ENCODE data around the gene SMYD5.
"Not testable (repeated sequence)": the region's sequence is repeated elsewhere in the genome, so short reads cannot be mapped to it uniquely, and the experiment has no call there.

Gene SMYD5

GRCh38 chr2:73258186-73258912 lies 44.3 kb downstream of the SMYD5 start:
- H3K27ac ChIP-seq = no peak overlapping the region
- TF ChIP-seq CTCF (IDR thresholded peaks at IDR 0.05) = no peak
- no peak for TF ChIP-seq ZFX (IDR thresholded peaks at IDR 0.05; ENCODE audit: borderline replicate concordance)

- TF ChIP-seq ZFX (IDR thresholded peaks at IDR 0.05; ENCODE audit: borderline replicate concordance) (no peak), CTCF (IDR thresholded peaks at IDR 0.05) (no peak)
- no peak overlapping the region for H3K27ac ChIP-seq
Observed at GRCh38 chr2:73258913-73259215, 44.8 kb downstream of the SMYD5 start.

- TF ChIP-seq CTCF (IDR thresholded peaks at IDR 0.05) = no peak
- TF ChIP-seq ZFX (IDR thresholded peaks at IDR 0.05; ENCODE audit: borderline replicate concordance) = no peak
Observed at GRCh38 chr2:73259276-73259675, 45.2 kb downstream of the SMYD5 start.

GRCh38 chr2:73259704-73260337 lies 45.8 kb downstream of the SMYD5 start:
- no peak overlapping the region for H3K27ac ChIP-seq
- TF ChIP-seq ZFX (IDR thresholded peaks at IDR 0.05; ENCODE audit: borderline replicate concordance) (no peak), CTCF (IDR thresholded peaks at IDR 0.05) (no peak)

More at GRCh38 chr2:73259276-73259675, 45.2 kb downstream of the SMYD5 start:
- no peak overlapping the region for H3K27ac ChIP-seq

GRCh38 chr2:73260338-73260984 lies 46.4 kb downstream of the SMYD5 start:
- no peak for TF ChIP-seq ZFX (IDR thresholded peaks at IDR 0.05; ENCODE audit: borderline replicate concordance)
- TF ChIP-seq CTCF (IDR thresholded peaks at IDR 0.05) = peak; percentile 54
- no peak overlapping the region for H3K27ac ChIP-seq

GRCh38 chr2:73262108-73262651 lies 48.1 kb downstream of the SMYD5 start:
- H3K27ac ChIP-seq = no peak overlapping the region
- TF ChIP-seq CTCF (IDR thresholded peaks at IDR 0.05) = no peak
- TF ChIP-seq ZFX (IDR thresholded peaks at IDR 0.05; ENCODE audit: borderline replicate concordance) = no peak

GRCh38 chr2:73262691-73263429 lies 48.8 kb downstream of the SMYD5 start:
- H3K27ac ChIP-seq = not testable (repeated sequence)
